ENCODE measurements around the gene DTL.

DNA sequence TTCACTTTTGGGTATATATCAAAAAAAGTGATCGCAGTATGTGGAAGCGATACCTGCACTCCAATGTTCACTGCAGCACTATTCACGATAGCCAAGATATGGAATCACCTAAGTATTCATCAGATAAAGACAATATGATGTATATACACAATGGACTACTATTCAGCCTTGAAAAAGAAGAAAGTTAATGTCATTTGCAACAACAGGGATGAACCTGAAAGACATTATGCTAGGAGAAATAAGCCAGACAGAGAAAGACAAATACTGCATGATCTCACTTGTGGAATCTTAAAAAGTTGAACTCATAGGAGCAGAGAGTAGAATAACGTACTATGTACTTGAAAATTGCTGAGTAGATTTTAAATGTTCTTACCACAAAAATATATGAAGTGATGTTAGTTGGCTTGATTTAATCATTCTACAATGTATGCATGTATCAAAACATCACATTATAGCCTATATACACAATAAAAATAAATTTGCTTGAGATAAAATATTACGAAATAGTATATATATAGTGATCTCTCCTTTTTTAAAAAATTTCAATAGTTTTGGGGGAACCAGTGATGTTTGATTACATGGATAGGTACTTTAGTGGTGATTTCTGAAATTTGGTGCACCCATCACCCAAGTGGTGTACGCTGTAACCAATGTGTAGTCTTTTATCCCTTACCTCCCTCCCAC, 56.0 kb downstream of the DTL start:
- TF ChIP-seq, protein P1, sequence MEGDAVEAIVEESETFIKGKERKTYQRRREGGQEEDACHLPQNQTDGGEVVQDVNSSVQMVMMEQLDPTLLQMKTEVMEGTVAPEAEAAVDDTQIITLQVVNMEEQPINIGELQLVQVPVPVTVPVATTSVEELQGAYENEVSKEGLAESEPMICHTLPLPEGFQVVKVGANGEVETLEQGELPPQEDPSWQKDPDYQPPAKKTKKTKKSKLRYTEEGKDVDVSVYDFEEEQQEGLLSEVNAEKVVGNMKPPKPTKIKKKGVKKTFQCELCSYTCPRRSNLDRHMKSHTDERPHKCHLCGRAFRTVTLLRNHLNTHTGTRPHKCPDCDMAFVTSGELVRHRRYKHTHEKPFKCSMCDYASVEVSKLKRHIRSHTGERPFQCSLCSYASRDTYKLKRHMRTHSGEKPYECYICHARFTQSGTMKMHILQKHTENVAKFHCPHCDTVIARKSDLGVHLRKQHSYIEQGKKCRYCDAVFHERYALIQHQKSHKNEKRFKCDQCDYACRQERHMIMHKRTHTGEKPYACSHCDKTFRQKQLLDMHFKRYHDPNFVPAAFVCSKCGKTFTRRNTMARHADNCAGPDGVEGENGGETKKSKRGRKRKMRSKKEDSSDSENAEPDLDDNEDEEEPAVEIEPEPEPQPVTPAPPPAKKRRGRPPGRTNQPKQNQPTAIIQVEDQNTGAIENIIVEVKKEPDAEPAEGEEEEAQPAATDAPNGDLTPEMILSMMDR (IDR thresholded peaks at IDR 0.05), result no peak
- TF ChIP-seq POLR2A (IDR thresholded peaks at IDR 0.05), result no peak
